D341Med (cell line): ENCODE measurements around the gene RERE.

Source experiments
- DNase-seq: peaks from one replicate; pipeline ENCODE4 v3.0.0; 2012; ENCODE audit warnings: low spot score

Gene RERE

GRCh38 chr1:8817412-8818324 lies at the start of gene RERE:
RERE (minus strand) TSS chr1:8817640.
- peak; percentile 100 for DNase-seq

DNA sequence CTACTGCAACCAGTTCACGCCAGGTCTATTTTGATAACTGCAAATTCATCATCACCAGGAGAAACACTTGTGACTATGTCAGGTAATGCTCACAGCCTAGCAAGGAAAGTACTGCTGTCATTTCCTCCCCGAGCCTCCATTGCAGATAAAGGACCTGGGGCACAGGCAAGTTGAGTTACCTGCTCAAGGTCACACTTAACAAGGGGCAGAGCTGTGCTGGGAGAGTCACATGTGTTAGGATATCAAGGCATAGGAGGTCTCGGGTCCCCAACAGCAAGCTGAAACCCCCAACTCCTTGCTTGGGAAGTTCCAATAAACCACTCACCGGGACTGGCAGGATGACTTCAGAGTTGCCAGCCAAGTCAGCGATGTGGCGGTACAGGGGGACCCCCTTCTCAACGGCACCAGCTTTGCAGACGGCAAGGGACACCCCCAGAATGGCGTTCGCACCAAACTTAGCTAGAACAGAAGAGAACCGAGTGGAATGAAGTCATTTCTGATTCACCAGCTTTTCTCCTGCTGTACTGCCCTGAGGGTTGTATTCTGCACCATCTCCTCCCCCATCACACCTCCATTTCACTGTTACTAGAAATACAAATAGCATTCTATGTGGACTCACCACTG lies 49.5 kb upstream of the RERE start:
- no peak for DNase-seq

GRCh38 chr1:8866173-8866791 lies 48.8 kb upstream of the RERE start:
- DNase-seq: no peak

DNA sequence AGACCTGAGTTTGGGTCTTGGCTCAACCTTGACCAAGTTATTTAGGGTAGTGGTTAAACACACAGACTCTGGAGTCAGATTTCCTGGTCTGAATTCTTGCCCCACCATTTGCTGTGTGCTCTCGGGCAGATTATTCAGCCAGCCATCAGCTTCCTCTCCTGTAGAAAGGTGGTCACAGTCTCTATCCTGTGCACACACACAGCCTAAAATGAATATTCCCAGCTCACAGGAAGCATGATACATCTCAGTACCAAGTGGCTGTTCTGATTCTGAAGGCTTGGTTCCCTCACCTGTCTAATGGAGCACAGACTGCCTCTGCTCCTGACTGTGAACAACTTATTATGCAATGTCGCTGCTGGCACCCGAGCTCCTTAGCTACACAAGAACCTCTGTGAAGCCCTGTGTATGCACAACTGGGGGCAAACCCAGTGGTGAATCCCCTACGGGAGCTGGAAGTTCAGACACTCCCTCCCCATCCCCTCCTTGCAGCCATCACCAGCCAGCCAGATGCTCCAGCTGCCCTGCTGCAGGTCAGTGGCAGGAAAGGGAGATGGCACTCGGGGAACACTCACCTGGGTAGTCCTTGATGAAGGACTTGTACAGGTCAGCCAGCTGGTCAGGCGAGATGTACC lies 47.4 kb upstream of the RERE start:
- no peak for DNase-seq

- DNase-seq: no peak
Observed at GRCh38 chr1:8863794-8864233, 46.4 kb upstream of the RERE start.

GRCh38 chr1:8863138-8863537 lies 45.7 kb upstream of the RERE start:
- DNase-seq: no peak

DNA sequence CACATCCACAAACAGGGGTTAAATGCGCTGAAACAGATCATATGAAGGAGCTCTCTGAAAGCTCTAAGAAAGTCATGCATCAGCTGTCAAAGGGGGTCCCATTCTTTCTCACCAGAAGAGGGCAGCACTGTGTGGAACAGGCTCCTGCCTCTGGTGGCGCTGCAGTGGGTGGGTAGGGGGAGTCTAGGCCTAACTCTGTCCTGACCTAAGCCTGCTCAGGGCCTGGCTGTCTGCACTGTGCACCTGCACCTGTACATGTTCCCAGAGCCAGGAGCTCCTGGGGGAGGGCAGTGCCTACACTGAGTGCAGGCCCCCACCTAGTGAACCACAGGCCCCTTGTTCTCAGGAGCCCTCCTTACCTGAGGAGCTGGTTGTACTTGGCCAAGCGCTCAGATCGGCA lies 45.1 kb upstream of the RERE start:
- DNase-seq: peak; percentile 73

GRCh38 chr1:8860738-8861516 lies 43.5 kb upstream of the RERE start:
- no peak for DNase-seq

DNA sequence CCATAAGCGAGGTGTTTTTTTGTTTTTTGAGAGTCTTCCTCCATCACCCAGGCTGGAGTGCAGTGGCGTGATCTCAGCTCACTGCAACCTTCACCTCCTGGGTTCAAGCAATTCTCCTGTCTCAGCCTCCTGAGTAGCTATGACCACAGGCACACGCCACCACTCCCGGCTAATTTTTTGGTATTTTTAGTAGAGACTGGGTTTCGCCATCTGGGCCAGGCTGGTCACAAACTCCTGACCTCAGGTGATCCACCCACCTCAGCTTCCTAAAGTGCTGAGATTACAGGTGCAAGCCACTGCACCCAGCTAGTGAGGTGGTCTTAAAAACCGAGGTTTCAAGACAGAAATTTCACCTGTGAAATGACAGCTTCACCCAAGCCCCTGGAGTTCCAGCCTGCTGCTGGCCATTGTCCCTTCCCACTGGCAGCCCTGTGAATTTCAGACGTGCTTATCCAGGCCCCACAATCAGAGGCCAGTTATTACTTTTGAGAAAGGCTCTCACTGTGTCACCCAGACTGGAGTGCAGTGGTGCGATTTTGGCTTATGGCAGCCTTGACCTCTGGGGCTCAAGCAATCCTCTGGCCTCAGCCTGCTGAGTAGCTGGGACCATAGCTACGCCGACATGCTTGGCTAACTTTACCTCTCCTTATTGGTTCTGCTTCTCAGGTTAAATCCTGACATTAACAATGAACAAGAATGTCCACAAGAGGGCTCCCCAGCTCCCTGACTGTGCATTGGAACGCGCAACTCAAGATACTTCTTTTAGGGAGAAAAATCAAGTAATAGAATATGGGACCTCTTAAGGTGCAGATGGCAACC lies 41.7 kb upstream of the RERE start:
- peak; percentile 53 for DNase-seq

- no peak for DNase-seq
Observed at GRCh38 chr1:8858112-8858668, 40.8 kb upstream of the RERE start.

DNA sequence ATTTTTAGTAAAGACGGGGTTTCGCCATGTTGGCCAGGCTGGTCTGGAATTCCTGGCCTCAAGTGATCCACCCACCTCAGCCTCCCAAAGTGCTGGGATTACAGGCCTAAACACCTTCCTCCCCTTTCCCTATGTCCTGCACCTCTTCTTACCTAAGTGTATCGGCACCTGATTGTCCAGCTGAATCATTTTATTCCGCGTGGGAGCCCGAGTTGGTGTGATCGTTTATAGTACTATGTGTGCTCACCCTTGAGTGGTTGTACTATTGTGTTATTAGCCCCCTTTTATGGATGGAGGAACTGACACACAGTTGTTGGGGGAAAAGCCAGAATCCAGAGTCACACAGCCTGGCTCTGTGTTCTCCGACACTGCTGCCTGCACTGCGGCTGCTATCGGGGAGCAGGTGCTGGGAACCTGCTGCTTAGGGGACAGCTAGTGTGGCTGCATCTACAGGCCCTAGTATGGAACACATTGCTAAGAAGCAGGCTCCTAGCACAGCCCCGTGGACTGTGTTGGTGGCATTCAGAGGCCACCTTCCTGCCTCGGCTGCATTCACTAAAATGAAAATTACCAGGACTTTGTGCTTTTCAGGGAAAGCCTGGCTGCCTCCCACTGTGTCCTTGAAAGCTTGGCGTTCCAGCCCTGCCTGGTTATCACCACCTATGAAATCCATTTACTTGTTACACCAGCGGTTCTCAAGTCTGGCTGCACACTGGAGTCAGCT lies 39.4 kb upstream of the RERE start:
- DNase-seq: no peak

DNA sequence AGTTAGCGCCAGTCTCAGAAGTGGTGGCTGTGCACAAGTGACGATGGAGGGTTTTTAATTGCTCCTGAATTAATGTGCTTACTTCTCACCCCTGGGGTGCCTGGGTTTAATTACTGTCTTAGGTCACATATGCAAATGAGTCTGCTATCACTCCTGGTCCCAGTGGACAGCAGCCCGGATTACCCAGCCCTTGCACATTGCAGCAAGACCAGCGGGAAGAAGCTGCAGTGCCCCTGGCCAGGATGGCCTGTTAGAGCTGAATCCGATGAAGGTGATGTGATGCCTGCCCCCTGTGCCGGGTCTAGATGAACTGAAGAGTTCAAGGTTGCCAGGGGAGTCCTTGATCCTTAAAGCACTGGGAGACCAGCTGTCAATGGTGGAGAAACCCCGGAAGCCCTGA lies 36.8 kb upstream of the RERE start:
- DNase-seq: no peak

DNA sequence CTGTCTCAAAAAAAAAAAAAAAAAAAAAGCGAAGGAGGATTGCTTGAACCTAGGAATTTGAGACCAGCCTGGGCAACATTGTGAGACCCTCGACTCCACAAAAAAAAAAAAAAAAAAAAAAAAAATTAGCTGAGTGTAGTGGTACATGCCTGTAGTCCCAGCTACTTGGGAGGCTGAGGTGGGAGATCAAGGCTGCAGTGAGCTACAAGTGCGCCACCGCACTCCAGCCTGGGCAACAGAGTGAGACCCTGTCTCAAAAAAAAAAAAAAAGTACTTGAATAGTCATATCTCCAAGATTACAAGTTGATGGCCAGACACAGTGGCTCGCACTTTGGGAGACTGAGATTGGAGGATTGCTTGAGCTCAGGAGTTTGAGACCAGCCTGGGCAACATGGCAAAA lies 33.6 kb upstream of the RERE start:
- no peak for DNase-seq

DNA sequence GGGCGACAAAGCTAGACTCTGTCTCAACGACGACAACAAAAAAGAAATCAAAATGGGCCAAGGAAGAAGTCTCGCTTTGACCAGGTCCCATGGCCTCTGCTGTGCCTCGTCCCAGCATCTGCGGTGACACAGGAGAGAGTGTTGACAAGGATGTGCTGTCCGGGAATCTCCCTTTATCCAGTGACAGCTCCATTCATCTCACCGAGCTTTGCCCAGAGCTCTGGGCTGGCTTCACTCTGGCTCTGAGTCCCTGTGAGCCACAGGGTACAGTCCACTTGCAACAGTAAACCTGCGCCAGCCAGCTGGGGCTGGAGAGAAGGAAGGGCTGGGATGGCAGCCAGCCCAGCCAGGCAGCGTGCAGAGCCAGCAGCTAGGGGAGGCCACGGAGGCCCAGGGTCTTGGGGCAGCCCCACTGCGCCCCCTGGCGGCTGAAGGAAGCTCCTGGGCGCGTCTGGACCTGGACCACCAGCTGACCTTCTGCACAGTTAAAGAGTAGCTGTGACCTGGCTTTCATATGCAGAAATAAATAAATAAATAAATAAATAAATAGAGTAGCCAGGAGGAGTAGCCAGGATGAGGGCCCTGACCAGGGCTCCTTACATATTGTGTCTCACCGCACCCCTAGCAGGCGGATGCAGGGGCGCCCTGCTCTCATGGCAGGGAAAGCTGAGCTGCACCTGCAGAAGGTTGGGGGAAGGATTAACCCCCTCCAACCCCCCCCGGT lies 31.4 kb upstream of the RERE start:
- DNase-seq: peak; percentile 93

- no peak for DNase-seq
Observed at GRCh38 chr1:8847990-8848389, 30.6 kb upstream of the RERE start.

- no peak for DNase-seq
Observed at GRCh38 chr1:8846263-8846662, 28.8 kb upstream of the RERE start.

GRCh38 chr1:8845104-8846097 lies 28.0 kb upstream of the RERE start:
- DNase-seq: no peak

GRCh38 chr1:8844501-8845006 lies 27.1 kb upstream of the RERE start:
- DNase-seq: no peak
